Measurements from ENCODE around the gene TM4SF1.

TM4SF1 gene, protein sequence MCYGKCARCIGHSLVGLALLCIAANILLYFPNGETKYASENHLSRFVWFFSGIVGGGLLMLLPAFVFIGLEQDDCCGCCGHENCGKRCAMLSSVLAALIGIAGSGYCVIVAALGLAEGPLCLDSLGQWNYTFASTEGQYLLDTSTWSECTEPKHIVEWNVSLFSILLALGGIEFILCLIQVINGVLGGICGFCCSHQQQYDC

DNA sequence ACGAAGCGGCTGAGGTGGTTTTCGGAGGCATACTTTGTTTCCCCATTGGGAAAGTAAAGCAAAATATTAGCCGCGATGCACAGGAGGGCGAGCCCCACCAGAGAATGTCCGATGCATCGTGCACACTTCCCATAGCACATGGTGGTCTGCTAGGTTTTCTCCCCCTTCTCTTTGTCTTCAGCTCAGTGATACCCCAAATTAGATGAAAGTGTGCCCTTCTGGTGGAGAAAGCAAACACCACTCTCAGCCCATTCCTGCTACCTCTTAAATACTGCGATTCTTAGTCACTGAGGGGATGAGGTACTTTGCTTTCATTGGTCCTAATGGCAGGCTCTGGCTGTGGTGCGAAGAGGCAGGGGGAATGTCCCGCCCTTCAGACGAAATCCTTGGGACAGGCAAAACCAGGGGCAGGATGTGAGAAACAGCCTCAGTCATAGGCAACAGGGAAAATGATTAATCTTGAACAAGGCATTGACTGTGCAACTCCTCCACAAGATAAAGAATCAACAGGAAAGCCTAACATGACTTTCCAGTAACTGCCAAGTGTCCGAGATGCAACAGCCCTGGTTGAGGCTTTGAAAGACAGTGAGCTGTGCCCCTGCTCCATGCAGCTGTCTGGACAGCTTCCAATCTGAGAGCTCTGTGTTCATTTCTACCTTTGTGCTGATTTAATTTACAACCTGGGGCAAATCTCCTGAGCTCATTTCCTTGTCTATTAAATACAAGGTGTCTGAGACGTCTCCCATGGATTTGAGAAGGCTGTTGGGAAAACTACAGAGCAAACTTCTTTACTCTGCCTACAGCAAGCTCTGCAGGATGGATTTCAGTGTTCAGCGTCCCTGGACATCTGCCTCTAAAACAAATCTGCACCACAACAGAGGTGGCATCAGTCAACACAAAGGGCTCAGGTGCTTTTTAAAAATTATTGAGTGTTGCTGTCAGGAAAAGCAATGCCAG is at the start of gene TM4SF1:
Gene TM4SF1, minus strand, starts transcription at position 242 of the 957 bp plus-strand sequence. Its CDS starts 102 bp downstream, at position 140.
- in situ Hi-C loops (cut with MboI; ENCODE audit: low sequenced_read_pairs) = no loop called here

DNA sequence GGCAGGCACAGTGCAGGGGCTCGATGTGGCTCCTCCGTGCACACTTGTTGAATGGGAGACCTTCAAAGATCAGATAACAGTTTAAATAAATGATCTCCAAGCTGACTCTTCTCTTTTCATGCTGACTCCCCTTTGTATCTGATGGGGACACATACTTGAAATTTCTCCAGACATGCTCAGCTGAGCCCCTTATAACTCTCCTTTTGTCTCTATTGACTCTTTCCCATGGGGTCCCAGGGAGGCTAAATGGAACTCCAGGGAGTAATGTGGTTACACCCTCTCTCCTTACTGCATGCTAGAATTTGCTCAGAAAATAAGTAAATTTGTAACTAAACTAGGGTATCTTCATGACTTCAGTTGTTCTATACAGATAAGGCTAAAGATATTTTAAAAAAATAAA is 48.9 kb upstream of the TM4SF1 start:
- in situ Hi-C loops (cut with MboI; ENCODE audit: low sequenced_read_pairs) = no loop called here

DNA sequence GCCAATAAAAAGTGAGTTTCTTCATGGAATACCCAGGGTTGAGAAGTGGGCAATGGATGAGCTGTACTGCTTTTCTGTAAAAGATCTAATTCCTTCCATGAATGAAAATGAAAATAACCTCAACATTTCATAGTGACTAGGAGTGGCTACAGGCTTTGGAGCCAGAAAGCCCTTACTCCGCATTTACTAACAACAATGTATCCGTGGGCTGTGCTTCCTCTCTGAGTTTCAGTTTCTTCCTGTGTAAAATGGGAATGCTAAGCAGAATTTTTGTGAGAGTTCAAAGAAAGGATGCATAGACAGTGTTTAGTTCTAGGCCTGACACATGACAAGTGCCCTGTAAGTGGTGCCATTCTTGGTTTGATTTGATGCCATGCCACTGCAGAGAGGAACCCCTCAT is 47.5 kb upstream of the TM4SF1 start:
- in situ Hi-C loops (cut with MboI; ENCODE audit: low sequenced_read_pairs) = no loop called here

DNA sequence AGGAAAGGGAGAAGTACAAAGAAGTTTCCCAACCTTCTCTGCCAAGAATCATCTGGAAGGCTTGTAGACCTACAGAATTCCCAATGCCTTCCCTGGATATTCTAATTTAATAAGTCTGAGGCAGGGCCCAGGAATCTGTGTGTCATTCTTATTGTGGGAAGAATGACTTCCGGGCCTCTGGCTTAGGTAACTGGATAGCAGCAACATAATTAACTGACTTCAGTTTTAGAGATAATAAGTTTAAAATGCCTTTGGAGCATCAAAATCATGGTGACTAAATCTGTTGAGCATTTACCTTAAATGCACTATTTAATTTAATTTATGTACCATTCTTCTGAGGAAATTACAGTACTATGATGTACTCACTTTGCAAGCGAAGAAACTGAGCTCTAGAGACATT is 44.3 kb upstream of the TM4SF1 start:
- in situ Hi-C loops (cut with MboI; ENCODE audit: low sequenced_read_pairs) = no loop called here

DNA sequence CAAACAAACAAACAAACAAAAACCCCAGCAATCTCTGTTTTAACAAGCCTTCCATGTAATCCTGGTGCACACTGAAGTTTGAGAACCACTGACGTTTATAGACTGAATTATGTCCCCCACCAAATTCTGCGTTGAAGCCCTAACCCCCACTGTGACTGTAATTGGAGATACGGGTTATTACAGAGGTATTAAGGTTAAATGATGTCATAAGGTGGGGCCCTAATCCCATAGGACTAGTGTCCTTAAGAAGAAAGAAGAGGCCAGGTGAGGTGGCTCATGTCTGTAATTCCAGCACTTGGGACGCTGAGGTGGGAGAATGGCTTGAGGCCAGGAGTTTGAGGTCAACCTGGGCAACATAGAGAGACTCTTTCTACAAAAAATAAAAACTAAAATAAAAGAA is 42.4 kb upstream of the TM4SF1 start:
- in situ Hi-C loops (cut with MboI; ENCODE audit: low sequenced_read_pairs) = no loop called here

DNA sequence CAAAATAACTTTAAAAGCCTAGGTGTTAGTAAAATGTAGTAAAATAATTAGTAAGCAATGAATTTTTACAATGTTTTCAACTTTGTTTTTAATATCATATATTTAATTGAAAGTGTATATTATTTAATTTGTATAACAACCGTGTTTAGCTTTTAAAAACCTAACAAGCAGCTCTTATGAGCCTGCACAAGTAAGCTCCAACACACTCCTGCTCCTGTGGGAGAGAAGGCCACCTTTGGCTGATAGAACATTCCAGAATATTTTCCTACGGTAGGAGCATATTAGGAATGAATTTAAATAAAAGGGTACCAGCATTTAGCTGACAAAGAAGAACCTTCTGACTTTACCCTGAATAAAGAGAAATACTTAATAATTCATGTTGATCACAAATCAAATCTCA is 40.3 kb upstream of the TM4SF1 start:
- in situ Hi-C loops (cut with MboI; ENCODE audit: low sequenced_read_pairs) = no loop called here

DNA sequence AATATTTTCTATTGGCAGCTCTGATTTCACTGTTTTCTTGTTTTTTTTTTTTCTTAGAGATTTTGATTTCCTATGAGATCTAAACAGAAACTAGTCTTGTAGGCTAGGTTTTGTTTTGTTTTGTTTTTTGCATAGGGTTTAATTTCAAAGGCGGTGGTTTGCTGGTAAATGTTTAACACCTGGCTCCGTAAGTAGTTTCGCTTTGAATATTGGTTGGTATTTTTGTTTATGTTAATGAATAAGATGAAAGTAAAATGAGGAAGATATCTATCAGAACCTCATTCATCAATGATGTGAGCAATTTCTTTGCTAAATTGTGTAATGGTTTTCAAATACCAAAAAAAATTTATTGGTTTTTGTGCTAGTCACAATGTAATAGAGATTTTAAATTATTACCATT is 39.7 kb upstream of the TM4SF1 start:
- in situ Hi-C loops (cut with MboI; ENCODE audit: low sequenced_read_pairs) = no loop called here

DNA sequence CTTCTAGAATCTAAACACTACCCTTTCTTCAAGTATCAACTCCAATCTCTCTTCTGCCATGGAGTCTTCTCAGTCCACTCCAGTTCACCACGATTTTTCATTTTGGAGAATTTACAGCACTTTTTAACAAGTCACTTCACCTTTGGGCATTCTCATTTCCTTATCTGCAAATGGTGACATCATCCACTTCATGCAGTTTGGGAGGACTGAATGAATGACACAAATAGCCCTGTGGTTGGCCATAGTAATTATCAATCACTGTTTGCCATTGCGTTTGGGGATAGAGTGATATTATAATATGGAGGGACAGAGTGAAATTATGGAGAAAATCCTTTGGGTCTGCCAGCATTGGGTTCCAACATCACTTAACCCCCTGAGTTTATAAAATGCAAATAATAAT is 38.0 kb upstream of the TM4SF1 start:
- in situ Hi-C loops (cut with MboI; ENCODE audit: low sequenced_read_pairs) = no loop called here

DNA sequence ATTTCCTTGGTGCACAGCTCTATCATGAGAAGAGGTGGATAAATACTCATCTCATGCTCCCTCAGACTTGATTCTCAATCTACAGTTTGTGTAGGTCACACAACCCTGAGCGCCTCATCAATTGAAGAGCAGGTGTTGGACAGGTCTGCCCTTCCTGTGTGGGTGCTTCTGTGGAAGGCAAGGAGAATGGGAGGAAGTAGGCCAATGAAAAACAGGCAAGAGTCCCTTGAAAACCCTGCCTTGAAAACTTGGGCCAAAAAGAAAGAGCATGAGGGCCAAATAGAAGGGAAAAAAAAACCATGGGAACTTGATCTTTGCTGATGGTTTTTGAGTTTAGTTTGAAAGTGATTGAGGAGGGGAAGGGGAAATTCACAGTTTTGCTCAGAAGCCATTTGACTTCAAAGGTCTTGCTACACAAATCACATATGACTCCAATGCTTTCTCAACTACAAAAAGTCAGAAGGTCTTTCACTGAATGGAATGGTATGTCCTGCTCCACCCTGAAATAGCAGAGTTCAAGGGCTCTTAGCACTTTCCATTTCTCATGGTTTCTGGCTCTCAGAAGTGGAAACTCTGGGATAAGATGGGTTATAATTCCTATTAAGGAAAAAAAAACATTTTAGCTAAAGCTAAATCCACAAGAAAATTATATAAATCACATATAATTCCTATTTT is 37.2 kb upstream of the TM4SF1 start:
- in situ Hi-C loops (cut with MboI; ENCODE audit: low sequenced_read_pairs) = no loop called here

DNA sequence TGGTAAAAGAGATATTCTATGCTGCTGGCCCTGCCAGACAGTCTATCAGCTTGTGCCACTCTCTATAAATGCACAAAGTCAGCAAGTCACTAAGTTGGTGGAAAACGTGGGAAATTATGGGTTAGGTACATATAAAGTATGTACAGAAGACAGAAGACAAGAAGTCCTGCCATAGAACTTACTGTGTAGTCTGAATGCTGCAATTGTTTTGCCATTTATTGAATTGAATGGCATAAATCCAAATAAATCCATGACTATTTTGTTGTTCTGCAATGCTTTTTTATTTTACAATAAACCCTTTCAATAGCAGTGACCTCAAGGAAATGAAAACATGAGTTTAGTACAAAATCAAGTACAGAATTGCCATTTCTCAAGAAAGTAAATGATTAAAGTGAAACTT is 34.1 kb upstream of the TM4SF1 start:
- in situ Hi-C loops (cut with MboI; ENCODE audit: low sequenced_read_pairs) = no loop called here

DNA sequence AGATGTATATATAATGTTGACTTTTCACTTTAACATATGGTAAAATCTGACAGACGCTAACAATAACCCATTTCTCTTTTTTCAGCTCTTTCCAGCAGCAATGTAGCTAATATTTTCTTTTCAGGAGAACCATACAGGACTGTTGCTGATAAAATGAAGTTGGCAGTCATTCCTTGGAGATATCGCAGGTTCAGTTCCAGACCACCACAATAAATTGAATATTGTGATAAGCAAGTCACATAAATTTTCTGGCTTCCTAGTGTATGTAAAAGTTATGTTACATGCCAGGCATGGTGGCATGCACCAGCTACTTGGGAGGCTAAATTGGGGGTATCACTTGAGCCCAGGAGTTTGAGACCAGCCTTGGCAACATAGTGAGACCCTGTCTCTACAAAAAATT is 31.9 kb upstream of the TM4SF1 start:
- in situ Hi-C loops (cut with MboI; ENCODE audit: low sequenced_read_pairs) = no loop called here

DNA sequence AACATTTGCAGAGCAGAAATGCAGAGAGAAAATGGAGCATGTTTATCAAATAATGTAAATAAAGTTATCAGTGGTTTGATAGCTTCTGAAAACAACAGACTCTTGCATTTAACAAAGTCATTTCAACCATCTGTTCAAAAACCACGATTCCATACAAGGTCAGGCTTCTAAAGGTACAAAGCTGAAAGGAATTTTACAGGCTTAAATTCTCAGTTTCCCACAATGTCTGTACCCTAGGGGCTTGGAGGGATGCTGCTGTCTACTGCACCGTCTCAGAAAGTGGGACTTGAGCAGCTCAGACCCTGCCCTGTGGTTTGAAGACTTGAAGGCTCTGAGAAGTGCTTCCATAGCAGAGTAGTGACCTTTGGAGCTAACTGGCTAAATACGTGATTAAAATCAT is 30.4 kb upstream of the TM4SF1 start:
- in situ Hi-C loops (cut with MboI; ENCODE audit: low sequenced_read_pairs) = no loop called here

DNA sequence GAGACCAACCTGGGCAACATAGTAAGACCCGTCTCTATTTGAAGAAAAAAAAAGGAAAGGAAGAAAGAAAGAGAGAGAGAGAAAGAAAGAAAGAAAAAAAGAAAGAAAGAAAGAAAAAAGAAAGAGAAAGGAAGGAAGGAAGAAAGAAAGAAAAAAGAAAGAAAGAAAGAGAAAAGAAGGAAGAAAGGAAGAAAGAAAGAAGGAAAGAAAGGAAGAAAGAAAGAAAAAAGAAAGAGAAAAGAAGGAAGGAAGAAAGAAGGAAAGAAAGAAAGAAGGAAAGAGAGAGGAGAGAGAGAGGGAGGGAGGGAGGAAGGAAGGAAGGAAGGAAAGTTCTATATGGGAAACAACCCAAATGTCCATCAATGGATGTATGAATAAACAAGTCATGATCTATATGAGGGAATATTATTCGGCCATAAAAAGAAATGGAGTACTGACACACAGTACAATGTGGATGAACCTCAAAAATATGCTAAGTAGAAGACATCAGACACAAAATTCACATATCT is 28.8 kb upstream of the TM4SF1 start:
- in situ Hi-C loops (cut with MboI; ENCODE audit: low sequenced_read_pairs) = no loop called here

DNA sequence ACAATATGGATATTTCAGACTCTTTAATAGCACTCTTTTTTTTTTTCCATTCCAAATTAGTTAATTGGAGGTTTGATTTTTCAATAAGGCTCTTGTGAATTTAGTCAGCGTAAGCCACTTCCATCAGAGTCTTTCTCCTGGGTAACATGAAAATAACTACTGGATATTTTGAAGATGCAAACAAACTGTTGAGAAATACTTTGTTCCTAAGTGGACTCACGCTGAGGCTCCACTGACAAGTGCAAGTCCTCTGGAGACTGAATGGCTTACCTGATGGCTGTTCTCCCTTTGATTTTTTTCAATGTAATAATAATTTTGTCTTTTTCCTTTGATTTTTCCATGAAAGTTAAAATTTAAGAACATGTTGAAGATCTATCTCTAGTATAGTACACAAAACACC is 26.0 kb upstream of the TM4SF1 start:
- in situ Hi-C loops (cut with MboI; ENCODE audit: low sequenced_read_pairs) = no loop called here

DNA sequence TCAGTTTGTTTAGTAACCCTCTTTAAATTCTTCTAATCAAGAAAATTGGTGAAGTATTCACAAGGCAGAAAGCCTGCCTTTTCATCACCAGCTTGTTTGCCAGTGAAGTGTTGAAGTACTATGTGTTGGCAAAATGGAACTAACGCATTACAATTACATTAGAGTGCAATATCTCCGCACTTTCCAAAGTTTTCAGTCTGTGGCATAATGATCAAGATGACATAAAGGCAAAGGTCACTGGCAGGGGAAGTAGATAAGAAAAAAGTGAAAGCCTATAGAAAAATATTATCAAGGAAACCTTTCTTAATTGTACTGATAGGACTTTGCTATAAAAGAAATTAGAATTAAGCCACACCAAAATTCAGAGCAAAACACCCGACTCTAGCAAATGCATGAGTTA is 25.0 kb upstream of the TM4SF1 start:
- in situ Hi-C loops (cut with MboI; ENCODE audit: low sequenced_read_pairs) = no loop called here

DNA sequence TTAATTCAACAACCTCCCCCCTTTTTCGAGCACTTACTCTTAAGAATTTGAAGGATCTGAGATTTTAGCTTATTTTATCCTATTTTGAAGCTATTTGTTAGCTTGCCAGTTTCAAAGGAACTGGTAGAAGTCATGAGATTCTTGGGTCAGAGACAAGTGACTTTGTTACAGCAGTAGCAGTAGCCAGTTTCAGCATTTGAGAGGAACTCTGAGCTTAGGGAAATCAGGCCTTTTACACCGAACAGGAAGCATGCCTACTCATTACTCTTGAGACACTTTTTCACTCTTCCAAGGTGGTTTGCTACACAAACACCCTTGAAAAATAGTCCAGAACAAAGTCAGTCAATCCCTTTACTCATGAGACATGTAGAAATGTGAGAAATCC is 24.5 kb upstream of the TM4SF1 start:
- in situ Hi-C loops (cut with MboI; ENCODE audit: low sequenced_read_pairs) = no loop called here

DNA sequence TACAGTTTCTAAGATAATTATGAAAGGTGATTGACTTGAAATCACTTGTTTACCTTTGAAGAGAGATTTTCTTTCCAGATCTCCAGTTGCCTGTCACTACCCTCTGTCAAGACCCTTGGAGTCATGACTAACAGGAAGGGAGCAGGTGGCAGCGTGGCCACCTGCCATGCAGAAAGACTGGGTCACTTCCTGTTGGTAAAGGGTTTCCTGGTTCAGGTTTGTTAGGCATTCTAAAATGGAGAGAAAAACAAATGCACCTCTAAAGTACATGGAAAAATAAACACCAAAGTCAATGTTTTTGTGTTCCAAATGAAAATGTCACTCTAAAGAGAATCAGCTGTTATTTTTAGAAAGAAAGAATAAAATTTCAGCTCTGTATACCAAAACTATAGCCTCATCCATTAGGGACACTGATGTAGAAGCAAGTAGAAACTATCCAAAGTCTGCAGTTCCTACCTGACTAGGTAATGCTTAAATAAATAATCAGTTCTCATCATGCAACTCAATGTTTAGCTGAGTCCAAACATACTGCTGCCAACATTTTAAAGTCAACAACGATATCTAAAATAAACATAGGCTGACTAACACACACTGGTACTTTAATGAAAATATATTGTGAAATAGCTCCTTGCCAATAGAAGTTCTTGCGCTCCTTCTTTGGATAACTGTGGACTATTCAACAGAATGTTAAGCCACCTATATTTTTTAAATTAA is 23.9 kb upstream of the TM4SF1 start:
- in situ Hi-C loops (cut with MboI; ENCODE audit: low sequenced_read_pairs) = no loop called here

DNA sequence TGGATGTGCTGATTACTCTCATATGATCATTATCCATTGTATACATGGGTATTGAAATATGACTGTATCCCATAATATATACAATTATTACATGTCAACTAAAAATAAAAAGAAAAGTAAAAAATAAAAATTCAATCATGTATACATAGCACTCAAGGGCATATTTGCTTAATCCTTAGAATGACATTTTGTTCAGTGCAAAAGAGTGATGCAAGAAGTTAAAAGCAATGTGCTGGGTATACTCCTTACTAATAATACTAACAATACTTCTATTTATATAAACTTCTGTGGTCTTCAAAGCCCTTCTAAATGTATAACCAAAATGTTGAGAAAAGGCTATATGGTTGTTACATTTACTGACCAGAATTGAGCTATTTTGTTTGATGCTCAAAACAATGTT is 23.2 kb upstream of the TM4SF1 start:
- in situ Hi-C loops (cut with MboI; ENCODE audit: low sequenced_read_pairs) = no loop called here

DNA sequence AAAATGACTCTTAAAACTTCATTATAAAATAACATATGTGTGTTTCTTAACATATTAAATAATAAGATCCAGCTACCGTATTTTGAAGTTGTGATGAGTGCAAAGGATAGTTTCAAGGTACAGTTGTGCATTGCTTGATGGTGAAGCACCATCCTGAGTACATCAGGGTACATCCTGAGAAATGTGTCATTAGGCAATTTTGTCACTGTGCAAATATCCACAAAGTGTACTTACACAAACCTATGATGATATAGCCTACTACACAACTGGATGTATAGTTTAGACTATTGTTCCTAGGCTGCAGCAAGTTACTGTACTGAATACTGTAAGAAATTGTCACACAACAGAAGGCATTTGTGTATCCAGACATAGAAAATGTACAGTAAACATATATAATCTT is 20.8 kb upstream of the TM4SF1 start:
- in situ Hi-C loops (cut with MboI; ENCODE audit: low sequenced_read_pairs) = loop anchor here (10.0 kb wide), 1 partner anchor 87 kb away; no protein-coding TSS in a partner anchor

DNA sequence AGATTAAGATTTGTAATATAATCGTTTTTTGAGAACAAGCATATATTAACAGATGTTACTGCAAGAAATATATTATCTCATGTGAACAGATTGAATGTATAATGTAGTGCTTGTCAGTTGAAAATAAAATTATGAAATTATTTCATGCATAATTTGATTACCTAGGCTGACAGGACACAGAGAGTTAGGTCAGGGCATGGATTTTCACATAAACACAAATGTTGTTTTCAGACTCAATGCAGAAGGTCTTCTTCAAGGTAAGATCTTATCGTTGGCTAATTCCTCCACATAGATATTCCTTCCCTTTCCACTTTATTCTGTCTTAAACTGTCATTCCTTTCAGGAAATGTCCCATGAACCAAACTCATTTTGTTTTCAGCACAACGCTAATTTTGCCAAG is 20.1 kb upstream of the TM4SF1 start:
- in situ Hi-C loops (cut with MboI; ENCODE audit: low sequenced_read_pairs) = loop anchor here (10.0 kb wide), 1 partner anchor 87 kb away; no protein-coding TSS in a partner anchor

DNA sequence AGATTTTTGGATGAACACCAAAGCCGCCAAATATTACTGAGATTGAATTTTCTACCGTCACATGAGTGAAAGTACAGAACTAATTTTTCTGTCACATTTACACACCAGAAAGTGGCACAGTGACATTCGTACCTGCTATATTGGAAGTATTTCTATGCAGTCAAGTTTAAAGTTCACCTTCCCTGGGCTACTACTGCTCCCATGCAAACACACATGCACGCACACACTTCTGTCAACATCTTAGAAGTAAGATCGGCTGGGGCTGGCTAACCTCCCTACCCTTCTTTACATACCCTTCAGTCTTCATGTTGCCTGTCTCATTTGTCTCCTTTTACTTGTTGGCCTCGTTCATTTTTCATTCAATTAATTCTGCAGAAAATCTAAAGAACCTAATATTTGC is 19.0 kb upstream of the TM4SF1 start:
- in situ Hi-C loops (cut with MboI; ENCODE audit: low sequenced_read_pairs) = loop anchor here (10.0 kb wide), 1 partner anchor 88 kb away; no protein-coding TSS in a partner anchor

Measured in HL-60/S4 (cell line).